ENCODE results near the gene EXOSC1. TPM values are rescaled to one million over a fixed set of nuclear protein-coding genes. Genes with fewer than 3 reads are reported as not detected.

EXOSC1 gene
- total and polyA plus RNA-seq, 9 donors: 22.1 to 38.3 (median 26.9) TPM

DNA sequence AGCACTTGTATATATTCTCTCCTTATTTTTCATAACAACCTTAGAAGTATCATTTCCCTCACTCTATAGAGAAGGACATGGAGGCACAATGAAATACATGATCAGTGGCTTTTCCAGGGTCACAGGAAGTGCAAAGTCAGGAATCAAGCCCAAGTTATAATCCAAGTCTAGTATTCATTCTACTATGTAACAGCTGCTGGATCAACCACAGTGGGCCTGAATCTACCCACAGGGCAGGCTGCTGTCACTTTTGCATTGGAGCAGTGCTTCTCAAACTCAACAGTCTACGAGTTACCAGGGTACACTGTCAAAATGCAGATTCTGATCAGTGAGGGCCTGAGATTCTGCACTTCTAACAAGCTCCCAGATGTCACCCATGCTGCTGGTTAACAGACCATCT lies 18.4 kb upstream of the EXOSC1 start:
- DNase-seq: peak in 1 of 5 donors; percentile 0
- intact Hi-C loops (cut with DNase I): loop anchor here in 3 of 4 donors (5.0 kb wide), 2 partner anchors 88 to 148 kb away; no protein-coding TSS in a partner anchor
- WGBS, 3 donors: 58 to 84% (median 59%) methylated on average over 1 of the region's 1 CpG
- no peak overlapping the region for H3K4me3 ChIP-seq
- no peaks in the 10 kb centered on the region for H3K4me1 ChIP-seq (ENCODE audit: insufficient read depth)
- no peaks in the 10 kb centered on the region for H3K9me3 ChIP-seq
- H3K27ac ChIP-seq: no peak overlapping the region
- H3K36me3 ChIP-seq: no peaks in the 10 kb centered on the region
- TF ChIP-seq, protein P1, sequence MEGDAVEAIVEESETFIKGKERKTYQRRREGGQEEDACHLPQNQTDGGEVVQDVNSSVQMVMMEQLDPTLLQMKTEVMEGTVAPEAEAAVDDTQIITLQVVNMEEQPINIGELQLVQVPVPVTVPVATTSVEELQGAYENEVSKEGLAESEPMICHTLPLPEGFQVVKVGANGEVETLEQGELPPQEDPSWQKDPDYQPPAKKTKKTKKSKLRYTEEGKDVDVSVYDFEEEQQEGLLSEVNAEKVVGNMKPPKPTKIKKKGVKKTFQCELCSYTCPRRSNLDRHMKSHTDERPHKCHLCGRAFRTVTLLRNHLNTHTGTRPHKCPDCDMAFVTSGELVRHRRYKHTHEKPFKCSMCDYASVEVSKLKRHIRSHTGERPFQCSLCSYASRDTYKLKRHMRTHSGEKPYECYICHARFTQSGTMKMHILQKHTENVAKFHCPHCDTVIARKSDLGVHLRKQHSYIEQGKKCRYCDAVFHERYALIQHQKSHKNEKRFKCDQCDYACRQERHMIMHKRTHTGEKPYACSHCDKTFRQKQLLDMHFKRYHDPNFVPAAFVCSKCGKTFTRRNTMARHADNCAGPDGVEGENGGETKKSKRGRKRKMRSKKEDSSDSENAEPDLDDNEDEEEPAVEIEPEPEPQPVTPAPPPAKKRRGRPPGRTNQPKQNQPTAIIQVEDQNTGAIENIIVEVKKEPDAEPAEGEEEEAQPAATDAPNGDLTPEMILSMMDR (IDR thresholded peaks at IDR 0.05): no peak
- TF ChIP-seq POLR2A (IDR thresholded peaks at IDR 0.05): no peak
- no peak for TF ChIP-seq EP300 (IDR thresholded peaks at IDR 0.05)
- H3K27me3 ChIP-seq: no peaks in the 10 kb centered on the region

DNA sequence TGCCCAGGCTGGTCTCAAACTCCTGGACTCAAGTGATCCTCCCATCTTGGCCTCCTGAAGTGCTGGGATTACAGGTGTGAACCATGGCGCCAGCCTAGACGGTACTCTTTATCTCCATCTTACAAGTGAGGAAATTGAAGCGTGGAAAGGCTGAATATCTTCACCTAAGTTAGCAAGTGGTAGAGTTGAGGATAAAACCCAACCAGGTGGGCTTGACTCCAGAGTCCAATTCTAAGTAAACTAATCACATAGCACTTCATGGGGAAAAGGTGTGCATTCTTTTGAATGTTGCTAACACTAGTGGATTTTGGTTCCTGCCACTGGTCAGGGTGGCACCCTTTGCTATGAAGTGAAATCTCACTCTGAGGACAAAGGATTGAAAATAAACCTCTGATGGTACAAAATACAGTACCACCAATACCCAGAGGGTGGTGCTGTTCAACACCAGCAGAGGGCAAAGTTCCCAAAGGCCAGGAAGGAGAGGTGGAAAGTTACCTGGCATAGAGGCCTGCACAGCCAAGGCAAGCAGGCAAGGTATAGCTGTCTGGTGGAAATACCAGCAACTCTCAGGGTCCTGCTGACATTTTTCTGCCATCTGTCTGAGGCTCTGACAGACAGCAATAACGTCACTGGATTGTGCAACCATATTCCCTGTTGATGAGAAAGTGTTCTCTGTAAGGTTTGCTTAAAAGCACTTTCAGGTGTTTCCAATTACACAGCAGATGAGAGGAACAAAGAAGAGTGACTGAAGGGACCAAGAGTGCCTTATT lies 17.7 kb upstream of the EXOSC1 start:
- Histone ChIP-seq H3K36me3 (no peaks in the 10 kb centered on the region), H3K9me3 (no peaks in the 10 kb centered on the region), H3K4me3 (no peak overlapping the region), H3K4me1 (ENCODE audit: insufficient read depth) (no peaks in the 10 kb centered on the region), H3K27ac (no peak overlapping the region), H3K27me3 (no peaks in the 10 kb centered on the region)
- WGBS, 3 donors: 76 to 80% (median 79%) methylated on average over 4 of the region's 4 CpGs
- DNase-seq: peak in 1 of 5 donors; percentile 19
- TF ChIP-seq, protein P1 (IDR thresholded peaks at IDR 0.05): peak; percentile 62 to 69 (median 63)
- TF ChIP-seq EP300 (IDR thresholded peaks at IDR 0.05) (no peak), POLR2A (IDR thresholded peaks at IDR 0.05) (no peak)
- intact Hi-C loops (cut with DNase I): loop anchor here in 3 of 4 donors (5.0 kb wide), 2 partner anchors 89 to 149 kb away; no protein-coding TSS in a partner anchor

DNA sequence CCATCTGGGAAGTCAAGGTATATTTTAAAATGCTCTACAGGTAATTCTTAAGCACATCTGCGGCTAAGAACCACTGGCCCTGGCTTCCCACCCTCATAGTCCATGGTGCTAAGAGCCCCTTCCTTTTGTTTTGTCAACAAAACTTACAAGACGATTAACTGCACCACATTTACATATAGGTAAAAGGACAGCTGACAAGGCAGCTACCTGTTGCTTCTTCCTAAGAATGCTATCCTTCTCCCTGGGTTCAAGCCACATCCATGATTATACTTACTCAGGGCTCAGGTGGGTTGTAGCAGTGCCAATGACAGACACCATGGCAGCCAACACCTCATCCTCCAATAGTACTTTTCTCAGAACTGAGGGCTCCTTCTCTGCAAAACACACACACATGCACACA lies 16.5 kb upstream of the EXOSC1 start:
- no peaks in the 10 kb centered on the region for H3K27me3 ChIP-seq
- WGBS, 3 donors: 83 to 93% (median 92%) methylated on average over 2 of the region's 2 CpGs
- no peaks in the 10 kb centered on the region for H3K36me3 ChIP-seq
- intact Hi-C loops (cut with DNase I): loop anchor here in 3 of 4 donors (5.0 kb wide), 2 partner anchors 90 to 150 kb away; no protein-coding TSS in a partner anchor
- TF ChIP-seq POLR2A (IDR thresholded peaks at IDR 0.05): no peak
- TF ChIP-seq, protein P1 (IDR thresholded peaks at IDR 0.05): no peak
- no peak for TF ChIP-seq EP300 (IDR thresholded peaks at IDR 0.05)
- H3K27ac ChIP-seq: no peak overlapping the region
- H3K4me1 ChIP-seq (ENCODE audit: insufficient read depth): no peaks in the 10 kb centered on the region
- H3K4me3 ChIP-seq: no peak overlapping the region
- DNase-seq: no peak
- no peaks in the 10 kb centered on the region for H3K9me3 ChIP-seq

DNA sequence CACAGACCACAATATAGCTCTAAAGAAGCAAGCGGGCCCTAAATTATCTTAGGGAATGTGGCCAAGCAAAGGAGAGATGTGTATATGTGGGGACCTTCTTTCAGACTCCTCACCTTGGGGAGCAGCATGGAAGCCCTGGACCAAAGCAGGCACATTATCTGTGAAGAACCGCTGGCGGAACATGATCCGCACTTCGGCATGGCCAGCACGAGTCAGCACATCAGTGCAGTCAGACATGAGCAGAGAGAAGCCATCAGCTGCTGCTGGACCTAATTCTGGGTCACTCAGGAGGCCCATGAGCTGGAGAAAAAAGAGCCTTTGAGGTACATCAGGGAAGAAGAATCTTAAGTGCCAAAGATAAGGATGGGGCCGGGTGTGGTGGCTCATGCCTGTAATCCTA lies 14.1 kb upstream of the EXOSC1 start:
- Histone ChIP-seq H3K9me3 (no peaks in the 10 kb centered on the region), H3K4me3 (no peak overlapping the region), H3K4me1 (ENCODE audit: insufficient read depth) (no peaks in the 10 kb centered on the region), H3K27ac (no peak overlapping the region), H3K27me3 (no peaks in the 10 kb centered on the region), H3K36me3 (no peaks in the 10 kb centered on the region)
- intact Hi-C loops (cut with DNase I): loop anchor here in 3 of 4 donors (5.0 kb wide), 2 partner anchors 92 to 152 kb away; no protein-coding TSS in a partner anchor
- 74 to 82% (median 78%) methylated on average over 7 of the region's 7 CpGs for WGBS, 3 donors
- DNase-seq: no peak
- TF ChIP-seq, protein P1 (IDR thresholded peaks at IDR 0.05): no peak
- TF ChIP-seq EP300 (IDR thresholded peaks at IDR 0.05) (no peak), POLR2A (IDR thresholded peaks at IDR 0.05) (no peak)
